HCT116 (cell line): Measurements from ENCODE around the gene ERLIN1.

Experiments used
- CEBPB ChIP-seq: IDR thresholded peaks from 2 replicates; pipeline ENCODE4 v1.6.1; 2012; ENCODE audit warnings: low read depth
- FOSL1 ChIP-seq: IDR thresholded peaks from 2 replicates; pipeline ENCODE4 v1.6.1; 2012; ENCODE audit warnings: low read depth
- POLR2A ChIP-seq: IDR thresholded peaks from 2 replicates; pipeline ENCODE4 v1.7.0; 2011; ENCODE audit warnings: borderline replicate concordance; ENCODE audit not compliant: insufficient read depth, insufficient read length; ENCODE audit errors: extremely low read depth
- POLR2AphosphoS5 ChIP-seq: IDR thresholded peaks from 2 replicates; pipeline ENCODE4 v1.6.1; 2011; ENCODE audit warnings: mild to moderate bottlenecking, low read depth, low read length, moderate library complexity
- SP1 ChIP-seq: IDR thresholded peaks from 2 replicates; pipeline ENCODE4 v1.6.1; 2012; ENCODE audit warnings: low read depth
- TCF7L2 ChIP-seq: IDR thresholded peaks from 2 replicates; pipeline ENCODE4 v1.7.0; 2011; ENCODE audit warnings: borderline replicate concordance, inconsistent platforms; ENCODE audit not compliant: insufficient read depth, insufficient read length; ENCODE audit errors: extremely low read depth
- YY1 ChIP-seq: IDR thresholded peaks from 2 replicates; pipeline ENCODE4 v1.6.1; 2011; ENCODE audit warnings: low read length, low read depth, moderate library complexity, mild to moderate bottlenecking; ENCODE audit not compliant: insufficient replicate concordance; ENCODE audit errors: extremely low read depth
- TF ChIP-seq, protein P1 (sequence below), 3 experiments: fragments of 200-600 bp in 1 of 3; sonication (generic) in 1 of 3; IDR thresholded peaks in 2 of 3; conservative IDR thresholded peaks in 1 of 3; 2 replicates each; pipeline ENCODE4 v1.5.1; 2012 to 2017; ENCODE audit warnings: low read depth in 2 of 3, low read length in 2 of 3, antibody characterized with exemption in 1 of 3, borderline replicate concordance in 1 of 3, control low read depth in 1 of 3, mild to moderate bottlenecking in 1 of 3, mixed read lengths in 1 of 3, mixed run types in 1 of 3, moderate library complexity in 1 of 3; ENCODE audit not compliant: insufficient read depth in 1 of 3

GRCh38 chr10:100163704-100164621, 21.9 kb downstream of the ERLIN1 start:
- TF ChIP-seq SP1 (no peak), POLR2A (no peak), POLR2AphosphoS5 (no peak), TCF7L2 (no peak), FOSL1 (no peak), YY1 (no peak), CEBPB (no peak)
- TF ChIP-seq, protein P1, sequence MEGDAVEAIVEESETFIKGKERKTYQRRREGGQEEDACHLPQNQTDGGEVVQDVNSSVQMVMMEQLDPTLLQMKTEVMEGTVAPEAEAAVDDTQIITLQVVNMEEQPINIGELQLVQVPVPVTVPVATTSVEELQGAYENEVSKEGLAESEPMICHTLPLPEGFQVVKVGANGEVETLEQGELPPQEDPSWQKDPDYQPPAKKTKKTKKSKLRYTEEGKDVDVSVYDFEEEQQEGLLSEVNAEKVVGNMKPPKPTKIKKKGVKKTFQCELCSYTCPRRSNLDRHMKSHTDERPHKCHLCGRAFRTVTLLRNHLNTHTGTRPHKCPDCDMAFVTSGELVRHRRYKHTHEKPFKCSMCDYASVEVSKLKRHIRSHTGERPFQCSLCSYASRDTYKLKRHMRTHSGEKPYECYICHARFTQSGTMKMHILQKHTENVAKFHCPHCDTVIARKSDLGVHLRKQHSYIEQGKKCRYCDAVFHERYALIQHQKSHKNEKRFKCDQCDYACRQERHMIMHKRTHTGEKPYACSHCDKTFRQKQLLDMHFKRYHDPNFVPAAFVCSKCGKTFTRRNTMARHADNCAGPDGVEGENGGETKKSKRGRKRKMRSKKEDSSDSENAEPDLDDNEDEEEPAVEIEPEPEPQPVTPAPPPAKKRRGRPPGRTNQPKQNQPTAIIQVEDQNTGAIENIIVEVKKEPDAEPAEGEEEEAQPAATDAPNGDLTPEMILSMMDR (IDR thresholded peaks at IDR 0.05 in 2 of 3, conservative IDR thresholded peaks at IDR 0.05 in 1 of 3; ENCODE audit: borderline replicate concordance in 1 of 3, insufficient read depth in 1 of 3, low read depth in 2 of 3, low read length in 2 of 3): no peak
